NCI-H82 (cell line): Measurements from ENCODE around the gene OTOL1.
"Not testable (repeated sequence)": the region's sequence is repeated elsewhere in the genome, so short reads cannot be mapped to it uniquely, and the experiment has no call there.

ENCODE experiments used
- DNase-seq: peaks from one replicate; lab custom pipeline; 2025; lab: John Stamatoyannopoulos, UW

The OTOL1 gene

DNA sequence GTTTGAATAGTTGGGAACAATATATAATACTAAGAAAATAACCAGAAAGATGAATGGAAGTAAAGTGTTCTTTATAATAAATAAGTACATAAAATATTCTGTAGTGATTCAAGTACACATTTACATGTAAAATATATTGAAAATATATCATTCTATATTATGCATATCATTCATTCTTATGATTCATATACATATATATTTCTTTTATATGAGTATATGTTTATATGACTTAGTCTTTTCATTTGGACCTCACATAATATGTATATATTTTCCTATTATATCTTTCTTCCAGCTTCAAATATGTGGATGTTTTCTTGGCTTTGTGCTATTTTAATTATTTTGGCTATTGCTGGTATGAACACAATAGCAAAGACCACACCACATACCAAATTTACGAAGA, at the start of gene OTOL1:
Gene OTOL1, plus strand, starts transcription at position 301 of the 400 bp plus-strand sequence. Its CDS starts 0 bp downstream, at position 301.
- DNase-seq, result no peak

DNA sequence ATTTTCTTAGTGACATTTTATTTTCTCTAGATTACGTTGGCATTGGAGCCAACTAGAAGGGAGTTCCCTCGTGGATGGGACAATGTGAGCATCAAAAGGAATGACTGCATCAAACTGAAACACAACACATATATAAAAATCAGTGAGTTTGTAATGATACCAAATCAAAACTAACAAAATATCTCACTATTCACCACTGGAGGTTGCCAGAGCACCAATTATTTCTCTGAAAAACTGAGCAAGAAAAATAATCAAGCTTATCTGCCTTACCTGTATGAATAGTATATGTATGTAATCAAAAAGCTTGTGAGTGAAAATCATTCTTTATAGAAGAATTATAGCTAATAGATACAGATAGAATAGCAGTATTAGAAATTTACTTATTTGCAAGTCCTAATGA, 46.8 kb upstream of the OTOL1 start:
- DNase-seq, result no peak

DNA sequence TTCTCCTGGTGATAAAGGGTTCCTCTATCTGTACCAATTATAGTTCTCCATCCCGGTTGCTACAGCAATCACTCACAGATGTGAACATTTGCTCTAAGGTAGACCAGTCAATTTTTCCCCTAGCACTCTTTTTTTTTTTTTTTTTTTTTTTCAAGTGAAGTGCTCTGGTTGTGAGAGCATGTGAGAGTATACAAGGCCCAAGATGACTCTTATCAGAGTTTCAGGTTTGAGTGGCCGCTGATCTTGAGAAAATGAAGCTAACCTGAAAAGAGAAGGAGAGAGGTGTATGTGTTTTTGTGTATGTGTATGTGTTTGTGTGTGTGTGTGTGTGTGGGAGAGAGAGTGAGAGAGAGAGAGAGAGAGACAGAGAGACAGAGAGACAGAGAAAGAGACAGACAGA, 44.4 kb upstream of the OTOL1 start:
- no peak for DNase-seq

DNA sequence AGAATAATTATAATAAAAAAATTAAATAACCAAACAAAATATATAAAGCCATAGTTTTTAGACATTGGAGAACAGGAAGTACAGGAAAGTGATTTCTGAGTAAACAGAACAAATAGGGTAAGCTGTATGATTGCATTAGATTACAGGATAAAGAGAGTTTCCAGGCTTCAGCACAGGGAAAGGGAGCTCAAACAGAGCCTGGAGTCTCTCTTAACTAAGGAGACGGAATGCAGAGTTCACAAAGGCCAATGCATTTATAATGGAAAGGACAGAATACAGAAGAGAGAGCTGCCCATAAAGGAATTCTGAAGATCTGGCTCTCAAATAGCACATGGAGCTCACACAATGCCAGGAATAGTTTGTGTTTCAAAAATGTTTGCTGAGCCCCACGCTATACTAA, 42.0 kb upstream of the OTOL1 start:
- no peak for DNase-seq

DNA sequence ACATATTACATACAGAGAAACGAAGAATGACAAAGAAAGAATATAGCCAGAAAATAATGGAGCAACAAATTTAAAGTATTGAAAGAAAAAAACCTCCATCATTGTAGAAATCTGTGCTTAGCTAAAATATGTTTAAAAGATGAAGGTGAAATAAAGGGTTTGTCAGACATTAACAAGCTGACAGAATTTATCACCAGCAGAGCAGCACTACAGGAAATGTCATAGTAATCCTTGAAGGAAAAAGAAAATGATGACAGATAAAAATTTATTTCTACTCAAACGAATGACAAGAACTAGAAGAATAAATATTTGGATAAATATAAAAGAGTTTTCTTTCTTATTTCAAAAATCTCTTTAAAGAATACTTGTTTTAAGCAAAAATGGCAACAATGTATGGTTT, 40.6 kb upstream of the OTOL1 start:
- no peak for DNase-seq

DNA sequence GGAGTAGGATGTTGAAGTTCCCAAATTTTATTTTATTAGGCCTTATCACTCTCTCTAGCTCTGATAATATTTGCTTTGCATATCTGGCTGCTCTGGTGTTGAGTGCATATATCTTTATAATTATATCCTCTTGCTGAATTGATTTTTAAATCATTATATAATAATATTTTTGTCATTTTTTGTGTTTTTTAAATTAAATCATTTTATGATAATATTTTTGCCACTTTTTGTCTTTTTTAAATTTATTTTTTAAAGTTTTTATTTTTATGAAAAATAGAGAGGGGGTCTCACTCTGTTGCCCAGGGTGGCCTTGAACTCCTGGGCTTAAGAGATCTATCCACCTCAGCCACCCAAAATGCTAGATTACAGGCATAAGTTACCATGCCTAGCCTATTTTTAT, 34.5 kb upstream of the OTOL1 start:
- no peak for DNase-seq

DNA sequence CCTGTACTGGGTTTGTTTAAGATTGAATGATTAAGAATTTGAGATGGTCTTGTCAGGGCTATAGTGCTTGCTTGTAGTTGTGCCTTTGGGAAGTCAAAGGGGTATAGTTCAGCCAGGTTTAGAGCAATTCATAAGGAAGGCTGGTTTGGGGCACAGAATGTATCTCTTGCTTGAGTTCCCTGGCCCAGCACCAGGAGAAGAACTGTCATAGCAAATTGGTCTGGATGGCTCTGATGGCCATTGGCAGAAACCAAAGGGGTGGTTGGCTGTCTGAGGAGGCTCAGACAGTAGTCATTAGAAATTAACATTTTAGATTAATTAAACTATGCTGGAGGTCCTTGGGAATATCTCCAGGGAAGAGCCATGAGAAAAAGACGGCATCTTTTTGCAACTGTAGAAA, 25.4 kb upstream of the OTOL1 start:
- DNase-seq, result no peak

DNA sequence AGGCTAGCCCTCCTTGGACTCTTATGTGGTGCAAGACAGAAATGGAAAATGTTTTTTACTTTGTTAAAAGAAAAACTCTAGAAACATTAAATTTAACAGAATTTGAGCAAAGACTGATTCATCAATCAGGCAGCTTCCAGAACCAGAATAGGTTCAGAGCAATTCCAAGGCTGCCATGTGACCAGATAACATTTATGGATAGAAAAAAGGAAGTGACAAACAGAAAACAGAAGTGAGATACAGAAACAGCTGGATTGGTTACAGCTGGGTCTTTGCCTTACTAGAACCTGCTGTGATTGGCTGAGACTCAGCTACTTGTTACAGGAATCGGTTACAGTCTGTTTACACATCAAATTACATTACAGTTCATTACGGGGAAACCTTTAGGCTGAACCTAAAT, 22.5 kb upstream of the OTOL1 start:
- no peak for DNase-seq

DNA sequence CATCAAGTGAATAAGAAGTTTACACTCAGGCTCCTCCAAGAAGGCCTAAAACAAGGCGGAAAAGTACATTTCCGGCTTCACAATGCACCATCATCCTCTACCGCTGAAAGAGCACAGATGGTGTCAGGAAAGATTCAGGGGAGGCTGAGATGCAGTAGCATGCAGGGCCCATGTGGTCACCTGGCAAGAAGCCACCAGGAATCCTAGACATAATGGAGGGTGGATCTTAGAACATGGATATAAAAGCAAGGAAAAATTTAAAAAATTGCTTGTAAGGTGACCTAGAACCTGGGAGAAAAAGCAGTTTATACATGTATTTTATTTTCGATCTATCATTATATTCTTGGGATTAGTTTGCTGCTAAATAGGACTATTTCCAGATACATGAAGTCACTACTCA, 21.9 kb upstream of the OTOL1 start:
- peak; percentile 52 for DNase-seq

DNA sequence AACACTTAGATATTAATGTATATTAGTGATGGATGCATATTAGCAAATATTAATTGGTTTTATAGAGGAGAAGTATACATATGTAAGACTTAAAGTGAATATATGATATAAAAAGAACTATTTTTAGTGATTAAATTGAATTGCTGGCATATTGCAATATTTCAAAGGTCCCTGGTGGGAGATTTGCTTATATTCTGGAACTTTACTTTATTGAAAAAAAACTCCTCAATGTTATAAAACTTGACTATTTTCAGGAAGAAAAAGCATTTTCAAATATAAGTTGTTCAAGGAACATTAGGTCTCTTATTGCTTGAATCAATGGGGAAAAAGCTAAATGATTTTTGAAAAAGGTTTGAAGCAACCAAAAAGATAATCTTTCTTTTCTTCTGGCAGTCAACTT, 21.4 kb upstream of the OTOL1 start:
- no peak for DNase-seq

DNA sequence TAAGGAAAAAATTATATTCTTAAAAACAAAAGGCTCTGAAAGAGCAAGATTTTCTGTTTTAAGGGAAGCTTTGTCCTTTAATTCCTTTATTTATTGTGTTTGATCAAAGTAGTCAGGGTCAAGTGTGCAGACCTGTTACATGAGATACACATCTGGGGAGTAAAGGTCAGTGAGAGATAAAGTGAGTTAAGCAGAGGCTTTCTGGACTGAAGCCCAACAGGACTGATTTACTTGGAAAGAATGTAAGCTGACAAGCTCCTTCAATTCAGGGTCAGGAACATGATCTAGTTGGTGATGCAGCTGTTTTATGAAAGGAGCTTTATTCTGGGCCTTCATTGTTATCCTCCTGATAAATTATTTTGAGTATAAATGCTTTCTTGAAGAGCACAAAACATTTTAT, 20.7 kb upstream of the OTOL1 start:
- no peak for DNase-seq

DNA sequence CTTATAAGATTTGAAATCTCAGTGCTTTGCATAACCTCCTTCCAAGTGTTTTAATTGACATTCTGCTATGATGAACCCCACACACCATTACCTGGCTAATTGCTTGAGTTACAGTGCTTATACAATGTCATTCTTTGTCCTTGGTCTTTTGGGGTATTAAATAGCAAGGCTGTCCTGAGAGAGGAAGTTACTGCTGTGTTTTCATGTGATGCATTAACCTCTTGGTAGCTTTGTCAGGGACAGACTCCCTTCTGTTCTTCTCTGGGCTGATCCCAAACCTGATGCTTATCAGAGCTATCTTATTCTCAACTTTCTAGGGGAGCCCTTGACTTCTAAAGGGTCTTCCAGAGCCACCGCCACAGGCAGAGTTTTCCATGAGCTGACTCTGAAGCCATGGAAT, 12.4 kb upstream of the OTOL1 start:
- DNase-seq, result no peak

DNA sequence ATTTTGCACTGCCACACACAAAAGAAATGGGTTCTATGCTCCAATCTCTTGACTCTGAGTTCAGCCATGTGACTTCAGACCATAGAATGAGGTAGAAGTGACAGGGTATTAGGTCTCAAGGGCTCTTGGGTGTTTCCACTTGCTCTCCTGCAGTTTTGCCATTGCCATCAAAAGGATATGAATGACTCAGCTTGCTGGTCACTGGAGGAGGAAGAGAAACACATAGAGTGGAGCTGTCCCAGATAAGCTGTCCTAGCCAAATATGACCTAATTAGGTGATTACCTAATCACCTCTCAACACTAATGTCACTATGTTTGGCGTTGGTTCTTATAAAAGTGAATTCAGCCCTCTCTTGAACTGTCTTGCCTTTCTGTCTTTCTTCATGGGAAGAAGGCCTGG, 8.3 kb upstream of the OTOL1 start:
- not testable (repeated sequence) for DNase-seq

DNA sequence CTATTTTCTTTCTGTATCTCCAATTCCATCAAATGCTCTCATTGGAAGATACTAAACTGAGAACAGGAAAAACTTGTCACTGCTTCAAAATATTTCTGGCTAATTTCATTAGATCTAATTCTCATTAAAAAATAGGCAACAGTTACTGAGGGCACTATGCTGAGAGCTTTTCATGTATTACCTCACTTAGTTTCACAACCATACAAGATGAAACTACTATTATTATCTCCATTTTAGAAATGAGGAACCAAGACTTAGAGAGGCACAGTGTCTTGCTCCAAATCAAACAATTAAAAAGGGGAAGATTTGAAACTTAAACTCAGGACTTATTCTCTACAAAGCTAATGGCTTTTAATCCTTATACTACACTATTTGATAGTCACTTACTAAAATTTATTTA, 7.2 kb upstream of the OTOL1 start:
- DNase-seq, result no peak

DNA sequence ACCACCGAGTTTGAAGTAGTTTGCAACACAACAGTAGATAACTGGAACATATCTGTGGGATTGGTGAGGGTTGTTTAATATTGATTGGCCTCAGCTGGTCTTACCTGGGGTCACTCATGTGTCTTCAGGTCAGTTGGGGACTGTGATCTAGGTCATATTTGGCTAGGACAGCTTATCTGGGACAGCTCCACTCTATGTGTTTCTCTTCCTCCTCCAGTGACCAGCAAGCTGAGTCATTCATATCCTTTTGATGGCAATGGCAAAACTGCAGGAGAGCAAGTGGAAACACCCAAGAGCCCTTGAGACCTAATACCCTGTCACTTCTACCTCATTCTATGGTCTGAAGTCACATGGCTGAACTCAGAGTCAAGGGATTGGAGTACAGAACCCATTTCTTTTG, 5.8 kb upstream of the OTOL1 start:
- not testable (repeated sequence) for DNase-seq

DNA sequence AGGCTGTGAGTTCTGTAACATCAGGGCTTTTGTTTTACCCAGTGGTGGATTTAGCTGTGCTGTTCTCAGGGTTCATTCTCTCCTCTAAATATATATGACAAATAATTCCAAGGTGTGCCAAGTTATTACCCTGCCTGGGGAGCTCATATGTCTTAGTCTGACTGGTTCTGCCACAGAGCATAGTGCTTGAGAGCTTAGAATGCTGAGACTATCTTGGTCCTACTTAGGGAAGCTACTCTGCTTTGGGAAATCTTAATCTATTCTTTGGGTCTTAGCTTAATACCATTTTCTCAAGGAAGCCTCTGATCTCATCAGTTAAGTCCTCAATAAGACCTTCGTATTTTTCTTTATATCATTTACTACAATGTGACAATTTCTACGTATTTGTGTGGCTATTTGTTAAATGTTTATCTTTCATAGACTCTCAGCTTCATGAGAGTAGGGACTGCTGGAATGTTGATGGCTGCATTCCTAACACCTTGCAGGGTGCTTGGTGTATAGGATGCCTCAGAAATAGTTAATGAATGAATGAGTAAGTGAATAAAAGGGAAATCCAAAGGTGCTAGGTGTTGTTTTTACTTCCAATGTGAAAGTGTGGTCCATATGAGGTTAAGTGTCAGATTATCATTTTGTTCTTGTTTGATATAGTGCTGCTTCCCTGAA, 1.8 kb downstream of the OTOL1 start:
- DNase-seq, result peak; percentile 55

DNA sequence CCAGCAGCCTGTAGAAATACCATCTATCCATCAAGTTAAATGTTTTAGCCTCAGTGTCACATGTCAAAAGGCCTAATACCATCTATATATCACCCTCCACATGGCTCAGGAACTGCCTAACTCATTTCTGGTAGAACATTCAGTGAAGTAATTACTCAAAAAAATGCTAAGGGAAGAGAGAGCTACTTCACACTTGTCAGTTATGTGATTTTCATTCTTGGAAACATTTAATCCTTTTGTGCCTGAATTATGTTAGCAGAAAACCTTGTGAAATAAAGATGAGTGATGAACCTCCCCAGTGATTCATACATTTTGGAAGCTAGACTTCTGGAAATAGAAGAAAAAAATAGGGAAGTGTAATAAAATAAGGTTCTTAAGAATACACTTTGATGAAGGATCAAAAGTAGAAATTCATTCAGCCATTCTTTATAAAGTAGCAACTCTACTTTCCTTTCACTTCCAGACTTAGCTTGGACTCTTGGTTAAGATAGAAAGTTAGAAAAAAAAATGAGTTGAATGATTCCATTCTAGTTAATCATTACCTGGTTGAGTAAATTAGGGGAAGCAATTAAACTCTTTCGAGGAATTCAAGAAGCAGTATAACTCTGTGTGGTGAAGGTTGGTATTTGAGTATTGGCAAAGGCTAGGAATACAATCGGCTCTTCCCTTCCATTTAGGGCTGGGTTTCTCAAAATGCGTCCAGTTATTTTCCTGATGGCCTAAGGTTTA, 3.6 kb downstream of the OTOL1 start:
- no peak for DNase-seq

DNA sequence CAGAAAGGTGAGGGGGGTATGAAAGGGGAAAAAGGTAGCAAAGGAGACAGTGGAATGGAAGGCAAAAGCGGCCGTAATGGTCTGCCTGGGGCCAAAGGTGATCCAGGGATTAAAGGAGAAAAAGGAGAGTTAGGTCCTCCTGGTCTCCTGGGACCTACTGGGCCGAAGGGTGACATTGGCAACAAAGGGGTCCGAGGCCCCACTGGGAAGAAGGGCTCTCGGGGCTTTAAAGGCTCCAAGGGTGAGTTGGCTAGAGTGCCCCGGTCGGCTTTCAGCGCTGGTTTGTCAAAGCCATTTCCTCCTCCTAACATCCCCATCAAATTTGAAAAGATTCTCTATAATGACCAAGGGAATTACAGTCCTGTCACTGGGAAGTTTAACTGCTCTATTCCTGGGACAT, 6.7 kb downstream of the OTOL1 start:
- no peak for DNase-seq

DNA sequence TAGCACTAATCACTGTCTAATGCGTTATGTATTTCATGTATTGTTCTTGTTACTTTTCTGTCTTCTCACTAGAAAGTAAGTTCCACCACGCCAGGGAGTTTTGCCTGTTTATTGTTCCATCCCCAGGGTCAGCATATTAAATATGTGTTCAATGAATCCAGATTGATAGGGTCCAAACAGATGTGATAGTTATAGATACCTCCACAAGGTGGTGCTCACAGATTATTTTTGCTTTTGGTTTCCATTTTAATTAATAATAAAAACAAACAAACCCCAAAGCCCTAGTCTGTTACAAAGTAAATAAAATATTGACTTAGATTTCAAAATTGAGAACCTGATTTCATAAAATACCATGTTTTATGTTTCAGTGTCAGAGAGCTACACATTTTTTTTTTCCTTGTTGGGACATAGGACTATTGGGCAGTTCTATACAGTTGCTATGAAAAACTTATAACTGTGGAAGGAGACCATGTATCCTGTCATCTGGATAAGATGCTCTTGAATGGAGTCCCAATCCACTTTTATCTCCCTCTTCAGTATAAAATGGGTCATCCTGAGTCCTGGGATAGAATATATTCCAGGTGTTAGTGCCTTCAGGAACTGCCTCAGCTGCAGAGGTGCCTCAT, 12.4 kb downstream of the OTOL1 start:
- peak; percentile 53 for DNase-seq

DNA sequence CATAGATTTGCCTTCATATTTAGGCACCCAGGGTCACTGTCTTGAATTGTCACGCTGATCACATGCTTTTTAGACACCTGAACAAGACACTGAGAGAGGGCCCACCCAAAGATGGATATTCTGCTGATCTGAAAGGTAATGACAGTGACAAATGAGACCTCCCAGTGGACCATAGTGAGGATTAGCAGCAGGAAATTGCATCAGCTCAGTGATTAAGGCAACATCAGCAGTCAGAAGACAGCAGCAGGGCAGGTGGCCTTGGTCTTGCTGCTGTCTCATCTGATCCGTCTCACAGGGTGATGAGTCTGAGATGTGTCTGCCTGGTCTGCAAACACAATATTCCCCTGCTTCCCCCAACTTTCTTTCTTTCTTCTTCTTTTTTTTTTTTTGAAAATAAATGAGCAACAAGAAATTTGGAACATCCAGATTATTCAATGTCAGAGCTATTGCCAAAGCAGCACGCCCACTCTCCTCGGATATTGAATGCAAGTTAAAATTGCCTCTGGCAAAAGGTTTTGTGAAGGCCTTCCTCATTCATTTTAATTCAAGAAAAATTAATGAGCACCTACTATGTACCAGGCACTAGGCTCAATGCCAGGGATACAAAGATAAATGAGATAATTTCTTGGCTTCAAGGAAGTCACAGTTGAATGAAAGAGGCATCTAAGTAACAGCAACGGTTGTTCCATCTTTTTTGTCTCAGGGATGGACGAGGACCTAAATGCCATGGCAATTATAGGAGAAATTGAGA, 14.1 kb downstream of the OTOL1 start:
- peak; percentile 85 for DNase-seq

DNA sequence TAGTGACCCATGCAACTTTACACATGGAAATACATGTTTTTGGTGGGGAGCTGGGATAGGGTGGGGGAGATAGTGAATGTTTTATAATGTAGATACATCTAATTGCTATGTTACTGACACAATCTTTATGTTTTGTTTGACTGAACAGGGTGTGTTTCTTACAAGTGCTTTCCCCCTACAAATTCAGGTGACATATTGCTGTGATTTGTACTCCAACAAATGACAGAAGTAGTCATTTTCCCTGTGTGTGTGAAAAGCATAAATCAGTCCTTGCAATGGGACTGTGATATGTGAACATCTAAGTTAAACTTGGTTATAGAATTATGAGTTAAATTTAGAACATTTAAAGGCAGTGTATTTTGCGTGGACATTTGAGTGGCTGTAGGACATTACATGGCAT, 27.3 kb downstream of the OTOL1 start:
- DNase-seq, result no peak

DNA sequence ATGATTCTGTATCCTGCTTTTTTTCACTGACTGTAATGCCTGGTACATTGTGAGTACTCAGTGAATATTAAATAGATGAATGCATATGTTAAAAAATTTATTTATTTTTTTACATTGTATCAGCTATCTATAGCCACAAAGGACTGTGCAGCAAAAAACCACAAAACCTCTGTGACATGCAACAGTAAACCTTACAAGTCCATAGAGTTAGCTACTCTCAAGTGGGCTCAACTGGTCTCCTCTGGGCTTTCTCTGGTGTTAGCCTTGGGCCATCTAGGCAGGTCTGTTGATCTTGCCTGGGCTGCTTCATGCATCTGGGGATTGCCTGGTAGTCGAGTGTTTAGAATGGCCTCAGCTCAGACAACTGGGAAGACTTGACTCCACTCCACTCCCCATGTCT, 35.3 kb downstream of the OTOL1 start:
- no peak for DNase-seq

DNA sequence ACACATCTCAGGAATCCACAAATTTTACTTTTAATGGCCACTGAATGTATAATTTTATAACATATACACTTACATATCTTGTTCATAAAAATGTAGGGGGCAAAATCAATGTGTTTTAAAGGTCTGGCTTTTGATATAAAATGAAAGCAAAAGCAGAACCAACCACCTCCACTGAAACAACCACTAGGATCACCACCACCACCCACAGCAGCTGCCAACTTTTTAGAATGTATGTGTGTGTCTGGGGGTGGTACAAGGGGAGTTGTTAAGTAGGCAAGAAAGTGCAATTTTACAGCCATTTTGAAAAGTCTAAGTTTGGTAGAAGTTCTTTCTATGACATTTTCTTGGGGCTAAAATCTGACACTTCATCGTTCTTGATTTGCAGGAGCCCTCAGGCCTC, 44.0 kb downstream of the OTOL1 start:
- no peak for DNase-seq
